NT2/D1 (cell line): ENCODE measurements around the gene CATSPERE.

Experiments
- YY1 ChIP-seq: IDR thresholded peaks from 2 replicates; pipeline ENCODE4 v1.6.1; 2011; ENCODE audit not compliant: insufficient read length, insufficient read depth
- ZNF274 ChIP-seq: IDR thresholded peaks from 2 replicates; pipeline ENCODE4 v1.6.1; 2011; ENCODE audit warnings: mild to moderate bottlenecking, low read depth, low read length

- TF ChIP-seq ZNF274, result no peak
- TF ChIP-seq YY1, result no peak
Measured at GRCh38 chr1:244651956-244652622, 191.0 kb downstream of the CATSPERE start.
